Frontal cortex (tissue), 4 donors: ENCODE data around the gene PTPRJ. TPM values are rescaled to one million over a fixed set of nuclear protein-coding genes. Genes with fewer than 3 reads are reported as not detected.
"Not testable (repeated sequence)": the region's sequence is repeated elsewhere in the genome, so short reads cannot be mapped to it uniquely, and the experiment has no call there.

Experiments used
- DNase-seq, 2 donors: peaks; one replicate each; pipeline ENCODE4 v3.0.0; 2012; ENCODE audit warnings: low spot score in 2 of 2
- FAIRE-seq: peaks from 2 replicates; lab custom pipeline; 2012; peaks lifted over from hg19 to GRCh38; lab: Jason Lieb, UNC
- total RNA-seq: library from RNA; depleted of rRNA; stranded (reverse); fragments of >200 nt; gene quantifications from one replicate; pipeline ENCODE4 v1.2.3, GENCODE V29; 2014
- donor health status: control.
- donor health status: control.
- donor health status: control.

The PTPRJ gene
- total RNA-seq, result 17.1 TPM

- DNase-seq (peak; percentile 90 to 92), FAIRE-seq (no peak)
These were observed at the start of gene PTPRJ for GRCh38 chr11:47980088-47980906. Gene PTPRJ (plus strand): TSS chr11:47980559. CDS start chr11:47980913, 354 bp downstream.

GRCh38 chr11:47932544-47932943, 47.8 kb upstream of the PTPRJ start:
- FAIRE-seq, result no peak
- DNase-seq, result no peak

DNA sequence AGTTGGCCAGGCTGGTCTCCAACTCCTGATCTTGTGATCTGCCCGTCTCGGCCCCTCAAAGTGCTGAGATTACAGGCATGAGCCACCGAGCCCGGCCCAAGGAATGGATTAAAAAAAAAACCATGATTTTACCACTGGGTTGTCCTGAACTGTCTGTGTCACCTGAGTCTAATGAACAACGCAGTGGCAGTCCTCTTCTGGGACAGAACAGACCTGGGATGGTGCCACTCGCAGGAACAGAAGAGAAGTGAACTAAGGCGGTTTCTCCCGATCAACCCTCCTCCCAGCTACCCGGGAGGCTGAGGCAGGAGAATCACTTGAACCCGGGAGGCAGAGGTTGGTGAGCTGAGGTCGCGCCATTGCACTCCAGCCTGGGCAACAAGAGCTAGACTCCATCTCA, 46.6 kb upstream of the PTPRJ start:
- not testable (repeated sequence) for DNase-seq, FAIRE-seq

DNA sequence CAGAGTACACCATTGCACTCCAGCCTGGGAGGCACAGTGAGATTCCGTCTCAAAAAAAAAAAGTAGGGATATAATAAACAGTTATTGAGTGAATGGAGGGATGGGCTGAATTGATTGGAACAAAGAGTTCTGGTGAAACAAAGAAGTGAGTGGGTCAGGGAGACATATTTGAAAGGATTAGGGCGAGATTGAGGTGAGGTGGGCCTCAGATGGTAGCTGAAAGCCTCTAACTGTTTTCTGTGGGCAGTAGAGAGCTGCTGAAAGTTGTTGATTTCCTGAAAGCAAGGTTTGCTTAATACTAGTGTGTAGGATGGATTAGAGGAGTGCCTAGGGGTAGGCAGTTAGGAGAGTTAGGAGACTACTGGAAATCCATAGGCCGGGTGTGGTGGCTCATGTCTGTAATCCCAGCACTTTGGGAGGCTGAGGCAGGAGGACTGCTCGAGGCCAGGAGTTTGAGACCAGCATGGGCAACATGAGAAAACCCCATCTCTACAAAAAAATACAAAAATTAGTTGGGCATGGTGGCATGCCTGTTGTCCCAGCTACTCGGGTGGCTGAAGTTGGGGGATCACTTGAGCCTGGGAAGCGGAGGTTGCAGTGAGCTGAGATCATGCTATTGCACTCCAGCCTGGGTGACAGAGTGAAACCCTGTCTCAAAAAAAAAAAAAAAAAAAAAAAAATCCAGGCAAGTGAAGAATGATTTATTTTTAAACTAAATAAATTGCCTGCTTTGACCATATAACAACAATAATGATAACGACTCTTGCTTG, 41.4 kb upstream of the PTPRJ start:
- FAIRE-seq (no peak), DNase-seq (no peak)

DNA sequence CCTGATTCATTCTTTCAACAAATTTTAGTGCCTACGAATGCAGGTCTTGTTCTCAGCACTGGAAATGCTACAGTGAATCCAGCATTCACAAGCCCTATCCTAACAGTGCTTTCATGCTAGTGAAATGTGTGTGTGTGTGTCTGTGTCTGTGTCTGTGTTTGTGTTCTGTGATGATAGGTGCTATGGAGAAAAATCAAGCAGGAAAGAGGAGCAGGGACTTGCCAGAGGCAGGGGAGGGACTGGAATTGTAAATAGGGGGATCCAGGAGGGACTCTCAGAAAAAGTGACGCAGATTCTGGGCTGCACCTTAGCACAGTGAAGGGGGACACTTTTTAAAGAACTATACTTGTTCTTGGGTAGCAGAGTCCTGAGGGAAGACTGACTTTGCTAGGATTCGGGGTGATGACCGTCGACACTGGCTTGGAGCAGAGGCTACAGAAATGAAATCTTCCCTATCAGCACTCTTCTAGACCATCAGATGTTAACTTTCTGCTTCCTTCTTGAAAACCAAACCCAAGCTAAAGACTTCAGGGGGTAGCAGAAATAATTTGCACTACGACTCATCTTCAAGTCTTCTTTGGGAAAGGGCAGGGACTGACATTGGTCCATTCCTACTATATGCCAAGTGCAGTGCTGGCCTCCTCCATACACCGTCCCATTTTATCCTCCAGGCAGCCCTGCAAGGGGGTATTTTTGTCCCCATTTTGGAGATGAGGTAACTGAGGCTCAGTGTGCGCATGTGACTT, 39.3 kb upstream of the PTPRJ start:
- DNase-seq (no peak), FAIRE-seq (no peak)

- FAIRE-seq (no peak), DNase-seq (no peak)
These were observed 38.3 kb upstream of the PTPRJ start for GRCh38 chr11:47941907-47942558.

GRCh38 chr11:47943721-47944586, 36.4 kb upstream of the PTPRJ start:
- FAIRE-seq (no peak), DNase-seq (no peak)

GRCh38 chr11:47944632-47945031, 35.7 kb upstream of the PTPRJ start:
- DNase-seq (no peak), FAIRE-seq (no peak)

DNA sequence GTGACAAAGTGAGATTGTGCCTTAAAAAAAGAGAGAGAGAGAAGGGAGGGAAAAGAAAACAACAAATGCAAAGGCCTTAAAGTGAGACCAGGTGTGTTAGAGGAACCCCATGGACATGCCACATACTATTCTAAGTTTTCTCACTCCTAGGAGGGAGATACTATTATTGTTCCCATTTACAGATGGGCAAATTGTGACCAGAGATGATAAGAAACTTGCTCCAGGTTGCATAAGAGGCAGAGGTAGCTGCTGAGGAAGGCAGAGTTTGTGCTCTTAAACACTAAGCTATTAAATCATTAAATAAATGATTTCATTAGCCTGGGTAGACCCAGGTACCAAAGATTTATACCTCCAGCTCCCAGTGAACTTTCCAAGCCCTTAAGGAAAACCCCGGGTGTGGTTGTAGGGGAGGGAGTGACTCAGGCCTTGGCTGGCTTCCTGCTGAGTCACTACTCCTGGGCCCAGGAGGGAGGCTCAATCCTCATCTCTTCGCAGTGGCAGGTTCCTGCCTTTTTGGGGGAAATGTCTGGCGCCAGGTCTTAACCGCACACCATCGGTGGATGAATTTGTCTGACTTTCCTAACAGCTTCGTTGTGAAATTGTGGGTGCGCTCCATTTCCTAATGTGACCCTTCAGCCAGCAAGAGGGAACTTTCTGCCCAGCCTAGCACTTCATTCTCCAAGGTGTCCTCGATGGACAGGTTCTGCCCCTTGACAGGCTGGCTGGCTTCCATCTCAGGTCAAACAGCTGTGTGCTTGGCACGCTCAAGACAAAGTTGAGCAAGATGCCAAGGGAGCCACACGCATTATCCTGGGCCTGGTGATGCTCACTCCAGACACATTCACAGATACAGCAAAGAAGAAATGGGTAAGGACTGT, 33.4 kb upstream of the PTPRJ start:
- FAIRE-seq, result no peak
- DNase-seq, result peak in 1 of 2 donors; percentile 46

DNA sequence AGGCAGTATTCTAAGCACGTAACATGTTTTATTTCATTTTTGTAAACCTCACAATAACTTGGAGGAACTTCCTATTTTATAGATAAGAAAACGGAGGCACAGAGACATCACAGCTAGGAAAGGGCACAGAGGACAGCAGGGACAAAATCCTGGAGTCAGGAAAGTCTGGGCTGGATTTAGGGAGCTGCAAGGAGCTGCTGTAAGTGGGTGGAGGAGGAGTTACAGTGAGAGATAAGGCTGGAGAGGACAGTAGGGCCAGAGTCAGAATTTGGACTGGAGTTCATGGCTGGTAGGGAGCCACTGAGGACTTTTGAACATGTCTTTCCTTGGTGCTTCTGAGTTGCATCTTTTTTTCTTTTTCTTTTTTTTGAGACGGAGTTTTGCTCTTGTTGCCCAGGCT, 32.2 kb upstream of the PTPRJ start:
- no peak for DNase-seq
- no peak for FAIRE-seq

DNA sequence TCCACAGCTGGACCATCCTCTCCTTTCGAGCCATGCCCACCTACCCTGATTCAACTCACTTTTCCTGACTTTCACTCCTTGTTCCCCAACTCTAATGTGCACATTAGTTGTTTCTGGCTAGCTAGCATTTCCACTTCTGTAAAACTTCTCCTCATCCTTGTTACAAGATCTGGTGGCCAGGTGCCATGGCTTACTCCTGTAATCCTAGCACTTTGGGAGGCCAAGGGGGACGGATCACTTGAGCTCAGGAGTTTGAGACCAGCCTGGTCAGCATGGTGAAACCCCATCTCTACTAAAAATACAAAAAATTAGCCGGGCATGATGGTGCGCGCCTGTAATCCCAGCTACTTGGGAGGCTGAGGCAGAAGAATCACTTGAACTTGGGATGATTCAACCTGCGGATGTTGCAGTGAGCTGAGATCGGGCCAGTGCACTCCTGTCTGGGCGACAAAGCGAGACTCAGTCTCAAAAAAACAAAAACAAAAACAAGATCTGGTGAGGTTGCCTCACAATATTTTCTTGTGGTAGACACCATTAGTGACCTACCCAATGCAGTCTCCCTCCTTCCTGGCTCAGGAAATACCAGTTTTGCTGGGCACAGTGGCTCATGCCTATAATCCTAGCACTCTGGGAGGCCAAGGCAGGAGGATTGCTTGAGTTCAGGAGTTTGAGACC, 31.2 kb upstream of the PTPRJ start:
- FAIRE-seq, DNase-seq: not testable (repeated sequence)

GRCh38 chr11:47950396-47950795, 30.0 kb upstream of the PTPRJ start:
- FAIRE-seq, result no peak
- DNase-seq, result no peak

- not testable (repeated sequence) for FAIRE-seq
These were observed 28.9 kb upstream of the PTPRJ start for GRCh38 chr11:47951504-47951903.

DNA sequence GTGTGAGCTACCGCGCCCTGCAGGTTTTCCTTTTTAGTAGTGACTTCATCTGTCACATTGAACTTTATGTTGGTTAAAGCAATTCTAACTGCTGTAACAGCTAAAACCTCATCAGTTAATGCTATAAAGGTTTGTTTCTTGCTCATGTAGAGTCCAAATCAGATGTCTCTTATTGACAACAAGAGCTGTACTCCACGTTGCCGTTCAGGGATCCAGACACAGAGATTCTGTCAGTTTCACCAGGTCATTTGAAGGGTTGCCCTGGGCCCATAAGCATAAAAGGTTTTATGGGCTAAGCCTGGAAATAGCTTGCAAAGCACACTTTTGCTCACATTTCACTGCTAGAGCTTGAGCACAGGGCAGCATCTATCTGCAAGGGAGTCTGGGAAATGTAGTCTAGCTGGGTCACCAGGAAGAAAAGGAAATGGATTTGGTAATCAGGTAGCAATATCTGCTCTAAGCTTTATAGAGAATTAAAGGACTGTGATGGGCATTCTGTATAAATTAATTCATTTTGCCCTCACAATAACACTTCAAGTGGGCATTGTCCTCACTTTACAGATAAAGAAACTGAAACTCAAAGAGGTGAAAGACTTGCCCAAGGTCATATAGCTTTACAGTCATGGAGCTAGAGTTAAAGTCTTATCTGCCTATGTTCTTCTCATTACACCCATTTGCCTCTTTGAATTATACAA, 25.2 kb upstream of the PTPRJ start:
- DNase-seq, result no peak
- no peak for FAIRE-seq

More at GRCh38 chr11:47951504-47951903, 28.9 kb upstream of the PTPRJ start:
- not testable (repeated sequence) for DNase-seq

GRCh38 chr11:47960015-47960414, 20.3 kb upstream of the PTPRJ start:
- FAIRE-seq, result no peak
- DNase-seq, result no peak

DNA sequence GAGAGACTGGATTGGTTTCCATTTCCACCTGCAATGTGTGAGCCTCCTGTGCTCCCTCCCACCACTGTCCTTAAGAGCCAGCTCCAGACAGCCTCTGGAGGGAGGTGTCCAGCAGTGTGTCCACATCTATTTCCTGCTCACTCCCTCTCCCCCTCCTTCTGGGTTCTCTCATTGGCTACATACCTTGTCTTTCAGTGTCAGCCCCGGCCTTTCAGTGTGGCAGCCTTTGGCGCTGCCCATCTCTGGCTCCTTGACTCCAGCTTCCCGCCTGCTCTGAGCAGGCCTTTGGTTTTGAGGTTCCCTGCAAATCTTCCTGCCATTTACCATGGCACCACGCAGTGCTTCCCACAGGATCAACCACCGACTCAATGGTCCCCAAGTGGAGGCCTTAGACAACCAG, 19.0 kb upstream of the PTPRJ start:
- DNase-seq (no peak), FAIRE-seq (no peak)

DNA sequence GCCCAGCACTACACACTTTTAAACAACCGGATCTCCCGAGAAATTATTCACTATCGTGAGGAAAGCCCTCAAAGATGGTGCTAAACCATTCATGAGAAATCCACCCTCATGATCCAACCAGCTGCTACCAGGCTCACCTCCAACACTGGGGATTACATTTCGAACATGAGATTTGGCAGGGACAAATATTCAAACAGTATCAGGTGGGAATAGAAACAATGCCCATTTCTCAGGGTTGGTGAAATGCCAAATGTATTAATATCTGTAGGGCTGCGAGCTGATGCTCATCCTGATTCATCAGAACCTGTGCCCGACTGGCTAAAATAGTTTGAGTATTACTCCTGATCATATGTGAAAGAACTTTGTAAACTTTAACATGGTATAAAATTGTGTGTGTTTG, 15.8 kb upstream of the PTPRJ start:
- DNase-seq, result no peak
- no peak for FAIRE-seq
